Measurements from ENCODE around the gene BPHL.

GRCh38 chr6:3188262-3188661 lies 69.8 kb downstream of the BPHL start:
- TF ChIP-seq CTCF (IDR thresholded peaks at IDR 0.05) (no peak), CEBPB (IDR thresholded peaks at IDR 0.05) (no peak), RCOR1 (IDR thresholded peaks at IDR 0.05; ENCODE audit: low read depth, low read length) (no peak), POLR2A (IDR thresholded peaks at IDR 0.05; ENCODE audit: low read length) (no peak), REST (IDR thresholded peaks at IDR 0.05) (no peak), SREBF2 (IDR thresholded peaks at IDR 0.05) (no peak), SMC3 (IDR thresholded peaks at IDR 0.05) (no peak)

Measured in A549 (cell line).